GM12873 (cell line): ENCODE results near the gene PIK3R4.

ENCODE experiments used
- CTCF ChIP-seq: IDR thresholded peaks from 2 replicates; pipeline ENCODE4 v1.5.1; 2012; ENCODE audit warnings: low read depth, mild to moderate bottlenecking, moderate library complexity, low read length, control low read depth; ENCODE audit not compliant: insufficient read depth; ENCODE audit errors: missing control alignments

PIK3R4 gene

GRCh38 chr3:130759692-130760338, 13.2 kb upstream of the PIK3R4 start:
- TF ChIP-seq CTCF: peak; percentile 67

GRCh38 chr3:130758624-130759369, 12.2 kb upstream of the PIK3R4 start:
- no peak for TF ChIP-seq CTCF

GRCh38 chr3:130757611-130758150, 11.1 kb upstream of the PIK3R4 start:
- no peak for TF ChIP-seq CTCF

- no peak for TF ChIP-seq CTCF
These were observed 9.0 kb upstream of the PIK3R4 start for GRCh38 chr3:130755666-130756065.

GRCh38 chr3:130748981-130749380, 2.4 kb upstream of the PIK3R4 start:
- no peak for TF ChIP-seq CTCF

GRCh38 chr3:130748467-130748861, 1.8 kb upstream of the PIK3R4 start:
- TF ChIP-seq CTCF: no peak

- no peak for TF ChIP-seq CTCF
These were observed 3.3 kb downstream of the PIK3R4 start for GRCh38 chr3:130743354-130743753.
